ENCODE results near the gene PRKCB.
"Not testable (repeated sequence)": the region's sequence is repeated elsewhere in the genome, so short reads cannot be mapped to it uniquely, and the experiment has no call there.

PRKCB gene

DNA sequence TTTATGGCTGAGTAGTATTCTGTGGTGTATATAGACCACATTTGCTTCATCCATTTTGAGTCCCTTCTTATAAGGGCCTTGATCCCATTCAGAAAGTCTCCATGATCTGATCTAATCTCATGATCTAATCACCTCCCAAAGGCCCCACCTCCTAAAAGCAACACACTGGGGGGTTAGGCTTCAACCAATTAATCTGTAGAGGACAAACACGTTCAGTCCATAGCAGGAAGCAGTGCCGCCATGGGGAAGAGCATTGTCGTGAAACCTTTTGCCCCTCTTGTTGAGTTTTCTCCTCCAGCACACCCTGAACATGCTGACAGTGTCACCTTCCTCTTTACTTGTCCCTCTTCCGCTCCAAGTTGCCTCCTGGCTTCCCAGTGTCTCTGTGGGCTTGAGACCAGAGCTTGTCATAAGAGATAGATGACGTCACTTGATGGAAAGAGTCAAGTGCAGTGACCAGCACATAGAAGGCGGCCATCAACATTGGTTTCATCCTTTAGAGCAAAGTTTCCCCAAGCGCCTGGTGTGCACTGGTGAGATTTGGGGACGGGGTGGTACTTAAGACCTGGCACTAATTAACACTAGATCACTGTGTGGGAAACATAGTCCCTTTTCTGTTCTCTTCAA, 74.1 kb downstream of the PRKCB start:
- Mint-ChIP-seq H3K9me3 (no peaks in the 10 kb centered on the region), H3K36me3 (peaks cover 25% of the 10 kb centered on the region), H3K4me1 (peaks cover 75% of the 10 kb centered on the region), H3K27ac (peak overlapping the region; percentile 78), H3K4me3 (no peak overlapping the region), H3K27me3 (no peaks in the 10 kb centered on the region)
- DNase-seq (ENCODE audit: low spot score in 2 of 2) (no peak), ATAC-seq (ENCODE audit: low read depth) (no peak)

DNA sequence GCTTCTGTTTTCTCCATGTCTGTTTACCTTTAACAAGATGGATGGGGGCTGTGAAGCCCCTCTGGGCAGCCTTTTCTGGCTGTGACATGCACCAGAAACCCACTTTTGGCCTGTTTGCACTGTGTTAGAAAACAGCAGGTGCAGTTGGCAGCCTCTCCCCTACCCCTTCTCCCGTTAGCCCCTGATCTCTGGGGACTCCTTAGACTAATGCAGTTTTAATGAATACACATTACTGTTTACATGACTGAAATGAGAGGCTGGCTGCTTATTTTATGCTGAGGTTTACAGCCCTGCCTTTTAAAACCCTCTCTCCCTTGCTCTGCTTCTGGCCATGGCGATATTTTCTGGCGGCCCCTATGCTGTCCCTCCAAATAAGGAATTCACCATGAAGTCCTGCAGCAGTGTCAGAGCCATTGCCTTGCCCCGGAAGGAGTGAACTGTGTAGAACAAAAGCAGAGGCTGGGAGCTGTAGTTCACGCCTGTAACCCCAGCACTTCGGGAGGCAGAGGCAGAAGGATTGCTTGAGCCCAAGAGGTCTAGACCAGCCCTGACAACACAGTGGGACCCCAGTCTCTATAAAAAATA, 79.3 kb downstream of the PRKCB start:
- Mint-ChIP-seq H3K27ac (peak overlapping the region; percentile 55), H3K36me3 (peaks cover 23% of the 10 kb centered on the region), H3K4me3 (peak overlapping the region; percentile 46), H3K9me3 (no peaks in the 10 kb centered on the region), H3K27me3 (no peaks in the 10 kb centered on the region), H3K4me1 (peaks cover 57% of the 10 kb centered on the region)
- no peak for ATAC-seq (ENCODE audit: low read depth)
- DNase-seq (ENCODE audit: low spot score in 2 of 2): no peak

DNA sequence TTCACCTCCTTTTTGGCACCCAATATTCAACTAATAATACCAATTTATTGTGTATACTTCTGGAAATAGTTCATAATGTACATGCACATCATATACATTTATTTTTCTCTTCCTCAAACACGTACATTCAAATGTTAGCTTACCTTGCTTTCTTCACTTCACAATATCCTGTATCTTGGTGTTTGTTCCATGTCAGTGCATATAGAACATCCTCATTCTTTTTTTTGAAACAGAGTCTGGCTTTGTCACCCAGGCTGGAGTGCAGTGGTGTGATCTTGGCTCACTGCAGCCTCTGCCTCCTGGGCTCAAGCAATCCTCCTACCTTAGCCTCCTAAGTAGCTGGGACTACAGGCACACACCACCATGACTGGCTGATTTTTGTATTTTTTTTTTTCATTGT, 80.8 kb downstream of the PRKCB start:
- not testable (repeated sequence) for H3K9me3 Mint-ChIP-seq; H3K27me3 Mint-ChIP-seq; DNase-seq (ENCODE audit: low spot score in 2 of 2)
- Mint-ChIP-seq H3K36me3 (peaks cover 34% of the 10 kb centered on the region), H3K4me3 (peak overlapping the region; percentile 24), H3K4me1 (peaks cover 61% of the 10 kb centered on the region), H3K27ac (peak overlapping the region; percentile 18)
- peak; percentile 41 for ATAC-seq (ENCODE audit: low read depth)

DNA sequence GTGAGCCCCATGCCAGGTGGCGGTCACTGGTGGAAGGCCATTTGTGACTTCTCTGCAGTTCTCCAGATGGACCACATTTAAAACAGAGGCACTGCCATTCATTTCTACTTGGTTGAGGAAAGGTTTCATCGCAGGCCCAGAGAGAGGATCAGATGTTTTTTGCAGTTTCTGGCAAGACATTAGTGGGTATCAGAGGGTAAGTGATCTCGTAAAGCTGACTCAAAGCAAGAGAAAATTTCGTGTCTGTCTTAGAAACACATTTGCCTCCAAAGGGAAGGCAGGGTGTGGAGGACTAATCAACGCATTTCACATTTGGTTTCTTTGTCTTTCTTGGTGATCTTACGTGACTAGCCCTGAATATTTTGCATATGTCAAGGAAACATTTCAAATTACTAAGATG, 81.8 kb downstream of the PRKCB start:
- no peak for ATAC-seq (ENCODE audit: low read depth)
- Mint-ChIP-seq H3K4me1 (peaks cover 64% of the 10 kb centered on the region), H3K9me3 (peaks cover 2% of the 10 kb centered on the region), H3K27me3 (no peaks in the 10 kb centered on the region), H3K36me3 (peaks cover 31% of the 10 kb centered on the region), H3K4me3 (peak overlapping the region; percentile 19), H3K27ac (peak overlapping the region; percentile 18)
- no peak for DNase-seq (ENCODE audit: low spot score in 2 of 2)

DNA sequence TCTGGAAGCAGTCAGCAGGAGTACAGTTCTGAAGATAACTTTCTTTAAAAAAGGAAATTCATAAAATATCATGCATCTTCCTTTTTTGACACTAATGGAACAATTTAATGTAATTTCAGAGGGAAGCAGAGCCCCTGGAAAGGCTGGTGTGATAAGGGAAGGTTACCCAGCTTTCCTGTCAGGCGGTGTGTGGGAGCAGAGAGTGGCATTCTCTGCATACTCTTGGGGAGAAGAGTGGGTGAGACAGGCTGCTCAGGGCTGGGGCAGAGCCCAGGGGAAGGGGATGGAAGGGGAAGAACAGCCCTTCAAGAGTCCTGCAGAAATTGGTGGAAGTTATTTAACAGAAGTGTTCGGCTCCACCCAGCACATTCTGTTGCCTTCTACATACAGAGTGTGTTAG, 84.7 kb downstream of the PRKCB start:
- Mint-ChIP-seq H3K4me1 (peaks cover 58% of the 10 kb centered on the region), H3K4me3 (no peak overlapping the region), H3K27me3 (no peaks in the 10 kb centered on the region), H3K27ac (peak overlapping the region; percentile 83), H3K9me3 (peaks cover 2% of the 10 kb centered on the region), H3K36me3 (peaks cover 42% of the 10 kb centered on the region)
- ATAC-seq (ENCODE audit: low read depth) (no peak), DNase-seq (ENCODE audit: low spot score in 2 of 2) (no peak)

DNA sequence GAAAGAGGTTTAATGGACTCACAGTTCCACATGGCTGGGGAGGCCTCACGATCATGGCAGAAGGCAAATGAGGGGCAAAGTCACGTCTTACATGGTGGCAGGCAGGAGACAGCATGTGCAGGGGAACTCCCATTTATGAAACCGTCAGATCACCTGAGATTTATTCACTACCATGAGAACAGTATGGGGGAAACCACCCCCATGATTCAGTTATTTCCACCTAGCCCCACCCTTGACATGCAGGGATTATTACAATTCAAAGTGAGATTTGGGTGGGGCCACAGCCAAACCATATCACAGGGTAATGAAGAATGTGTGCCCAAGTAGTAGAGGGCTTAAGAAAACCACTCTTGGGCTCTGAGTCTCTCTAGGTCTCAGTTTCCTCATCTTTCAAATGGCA, 85.1 kb downstream of the PRKCB start:
- Mint-ChIP-seq H3K9me3 (peaks cover 2% of the 10 kb centered on the region), H3K4me1 (peaks cover 58% of the 10 kb centered on the region), H3K27ac (peak overlapping the region; percentile 83), H3K4me3 (no peak overlapping the region), H3K36me3 (peaks cover 44% of the 10 kb centered on the region), H3K27me3 (no peaks in the 10 kb centered on the region)
- DNase-seq (ENCODE audit: low spot score in 2 of 2): no peak
- peak; percentile 26 for ATAC-seq (ENCODE audit: low read depth)

DNA sequence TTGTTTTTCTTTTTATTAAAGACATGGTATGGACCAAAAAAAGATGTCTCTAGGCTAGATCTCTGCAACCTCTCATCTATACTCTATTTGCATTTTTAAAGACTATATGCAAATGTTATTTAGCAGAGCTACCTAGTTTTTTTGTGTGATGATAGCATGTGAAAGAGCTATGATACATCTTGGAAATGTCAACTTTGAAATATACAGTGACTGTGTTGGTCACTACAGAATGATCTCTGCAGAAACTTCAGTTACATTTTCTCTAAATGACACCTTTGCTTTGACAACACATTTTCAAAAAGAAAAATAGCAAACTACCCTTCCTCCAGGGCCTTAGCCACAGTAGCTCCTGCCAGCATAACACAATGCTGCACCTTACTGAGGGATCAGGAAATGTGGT, 86.6 kb downstream of the PRKCB start:
- DNase-seq (ENCODE audit: low spot score in 2 of 2): no peak
- Mint-ChIP-seq H3K27ac (peak overlapping the region; percentile 64), H3K9me3 (peaks cover 2% of the 10 kb centered on the region), H3K27me3 (no peaks in the 10 kb centered on the region), H3K36me3 (peaks cover 43% of the 10 kb centered on the region), H3K4me1 (peaks cover 56% of the 10 kb centered on the region), H3K4me3 (no peak overlapping the region)
- no peak for ATAC-seq (ENCODE audit: low read depth)

DNA sequence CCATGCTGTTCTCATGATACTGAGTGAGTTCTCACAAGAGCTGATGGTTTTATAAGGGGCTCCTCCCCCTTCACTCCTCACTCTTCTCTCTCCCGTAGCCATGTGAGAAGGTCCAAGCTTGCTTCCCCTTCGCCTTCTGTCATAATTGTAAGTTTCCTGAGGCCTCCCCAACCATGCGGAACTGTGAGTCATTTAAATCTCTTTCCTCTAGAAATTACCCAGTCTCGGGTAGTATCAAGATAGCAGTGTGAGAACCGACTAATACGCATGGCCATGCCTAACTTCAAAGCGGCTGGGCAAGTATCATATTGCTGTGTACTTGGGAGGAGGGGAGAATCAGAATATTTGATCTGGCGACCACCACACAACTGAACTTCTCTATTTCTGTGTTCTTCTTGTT, 88.3 kb downstream of the PRKCB start:
- H3K4me1 Mint-ChIP-seq: peaks cover 61% of the 10 kb centered on the region
- H3K4me3 Mint-ChIP-seq: peak overlapping the region; percentile 46
- peaks cover 2% of the 10 kb centered on the region for H3K9me3 Mint-ChIP-seq
- H3K27ac Mint-ChIP-seq: peak overlapping the region; percentile 88
- ATAC-seq (ENCODE audit: low read depth) (peak; percentile 74), DNase-seq (ENCODE audit: low spot score in 2 of 2) (no peak)
- H3K36me3 Mint-ChIP-seq: peaks cover 47% of the 10 kb centered on the region
- no peaks in the 10 kb centered on the region for H3K27me3 Mint-ChIP-seq

DNA sequence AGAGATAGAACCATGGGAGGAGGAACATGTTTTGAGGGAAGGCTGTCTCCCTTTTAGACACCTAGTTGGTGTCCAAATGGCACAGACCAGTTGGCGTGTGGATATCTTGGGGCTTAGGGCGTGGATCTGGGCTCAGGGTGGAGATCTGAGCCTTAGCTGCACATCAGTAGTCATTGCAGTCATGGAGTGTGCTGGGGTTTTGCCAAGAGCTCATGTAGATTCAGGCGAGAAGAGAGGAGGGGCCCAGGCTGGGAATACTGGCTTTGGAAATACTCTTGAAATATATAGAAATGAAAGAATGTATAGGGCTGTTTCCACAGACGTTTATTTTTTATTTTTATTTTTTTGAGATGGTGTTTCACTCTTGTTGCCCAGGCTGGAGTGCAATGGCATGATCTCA, 92.0 kb downstream of the PRKCB start:
- peaks cover 53% of the 10 kb centered on the region for H3K4me1 Mint-ChIP-seq
- H3K27me3 Mint-ChIP-seq: no peaks in the 10 kb centered on the region
- H3K36me3 Mint-ChIP-seq: peaks cover 30% of the 10 kb centered on the region
- peak overlapping the region; percentile 60 for H3K27ac Mint-ChIP-seq
- no peak overlapping the region for H3K4me3 Mint-ChIP-seq
- H3K9me3 Mint-ChIP-seq: no peaks in the 10 kb centered on the region
- ATAC-seq (ENCODE audit: low read depth) (no peak), DNase-seq (ENCODE audit: low spot score in 2 of 2) (no peak)

DNA sequence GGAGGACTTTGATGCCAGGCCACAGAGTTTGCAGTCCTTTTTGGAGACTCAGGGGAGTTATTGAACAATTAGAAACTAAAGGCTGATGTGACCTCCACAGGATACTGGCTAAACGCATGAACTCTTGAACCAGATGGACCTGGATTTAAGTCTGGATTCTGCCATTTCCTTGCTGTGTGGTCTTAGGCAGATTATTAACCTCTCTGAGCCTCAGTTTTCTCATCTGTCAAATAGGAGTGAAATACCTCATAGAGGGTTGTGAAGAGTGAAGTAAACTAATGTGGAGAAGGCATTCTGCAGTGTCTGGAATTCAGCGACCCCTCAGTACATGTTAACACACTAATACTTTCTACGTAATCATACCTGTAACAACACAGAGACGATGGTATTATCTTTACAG, 93.5 kb downstream of the PRKCB start:
- no peak for DNase-seq (ENCODE audit: low spot score in 2 of 2)
- ATAC-seq (ENCODE audit: low read depth): no peak
- Mint-ChIP-seq H3K4me1 (peaks cover 55% of the 10 kb centered on the region), H3K9me3 (peaks cover 6% of the 10 kb centered on the region), H3K36me3 (peaks cover 38% of the 10 kb centered on the region), H3K27me3 (no peaks in the 10 kb centered on the region), H3K27ac (peak overlapping the region; percentile 23), H3K4me3 (no peak overlapping the region)

DNA sequence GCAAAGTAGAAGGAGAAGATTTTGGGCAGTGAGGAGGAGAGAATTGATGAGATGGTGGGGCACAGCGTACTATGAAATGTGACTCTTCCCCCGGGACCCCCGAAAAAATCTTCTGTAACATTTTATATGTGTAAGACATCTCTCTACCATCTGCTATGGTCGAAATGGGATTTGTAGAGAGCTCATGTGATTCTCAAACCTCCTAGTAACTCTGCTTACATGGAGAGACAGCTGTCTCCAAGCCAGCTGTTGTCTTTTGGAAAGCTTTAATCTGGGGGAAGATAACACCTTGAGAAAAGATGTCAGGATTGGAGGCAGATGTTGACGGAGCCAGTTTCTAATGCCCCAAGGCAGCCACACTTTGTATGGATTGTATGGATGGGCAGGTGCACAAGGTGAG, 94.1 kb downstream of the PRKCB start:
- Mint-ChIP-seq H3K27me3 (no peaks in the 10 kb centered on the region), H3K9me3 (peaks cover 6% of the 10 kb centered on the region), H3K4me3 (no peak overlapping the region), H3K4me1 (peaks cover 59% of the 10 kb centered on the region), H3K36me3 (peaks cover 39% of the 10 kb centered on the region), H3K27ac (peak overlapping the region; percentile 23)
- no peak for DNase-seq (ENCODE audit: low spot score in 2 of 2)
- no peak for ATAC-seq (ENCODE audit: low read depth)

DNA sequence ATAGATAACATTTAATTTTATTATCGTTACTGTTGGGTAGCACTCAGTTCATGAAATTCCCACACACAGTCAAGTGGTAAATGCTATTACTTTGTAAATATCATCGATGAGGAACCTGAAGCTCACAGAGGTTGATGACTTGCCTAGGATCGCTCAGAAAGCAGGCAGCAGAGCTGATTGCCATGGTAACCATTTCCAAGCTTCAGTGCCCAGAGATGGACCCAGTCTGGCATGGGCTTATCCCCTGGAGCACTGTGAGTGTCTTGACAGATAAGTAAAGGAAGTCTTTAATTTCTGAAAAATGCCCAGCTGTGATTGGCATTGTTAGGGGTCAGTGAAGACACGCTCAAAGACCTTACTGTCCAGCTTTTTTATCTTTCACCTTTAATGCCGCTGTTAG, 95.0 kb downstream of the PRKCB start:
- Mint-ChIP-seq H3K27me3 (no peaks in the 10 kb centered on the region), H3K36me3 (peaks cover 36% of the 10 kb centered on the region), H3K27ac (no peak overlapping the region), H3K4me3 (no peak overlapping the region), H3K4me1 (peaks cover 60% of the 10 kb centered on the region), H3K9me3 (peaks cover 6% of the 10 kb centered on the region)
- no peak for DNase-seq (ENCODE audit: low spot score in 2 of 2)
- no peak for ATAC-seq (ENCODE audit: low read depth)

DNA sequence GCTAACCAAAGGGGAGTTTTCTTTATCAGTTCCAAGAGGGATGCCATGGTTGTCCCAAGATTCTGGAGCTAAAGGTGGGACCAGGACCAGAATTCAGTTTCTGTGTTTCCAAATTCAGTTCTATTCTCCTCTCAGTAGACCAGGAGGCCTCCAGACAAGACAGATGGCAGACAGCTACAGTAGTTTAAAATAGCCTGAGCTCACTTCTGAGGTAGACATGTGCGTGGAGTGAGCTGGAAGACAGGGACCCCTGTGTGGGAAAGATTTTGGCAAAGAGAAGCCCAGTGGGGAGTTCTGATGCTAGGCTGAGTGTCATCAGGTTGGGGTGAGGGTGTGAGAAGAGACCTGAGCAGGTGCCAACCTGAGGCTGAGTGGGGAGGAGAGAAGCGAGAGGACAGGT, 95.4 kb downstream of the PRKCB start:
- no peak for ATAC-seq (ENCODE audit: low read depth)
- no peak overlapping the region for H3K27ac Mint-ChIP-seq
- H3K9me3 Mint-ChIP-seq: peaks cover 6% of the 10 kb centered on the region
- peaks cover 64% of the 10 kb centered on the region for H3K4me1 Mint-ChIP-seq
- no peak overlapping the region for H3K4me3 Mint-ChIP-seq
- H3K36me3 Mint-ChIP-seq: peaks cover 38% of the 10 kb centered on the region
- H3K27me3 Mint-ChIP-seq: no peaks in the 10 kb centered on the region
- DNase-seq (ENCODE audit: low spot score in 2 of 2): no peak

DNA sequence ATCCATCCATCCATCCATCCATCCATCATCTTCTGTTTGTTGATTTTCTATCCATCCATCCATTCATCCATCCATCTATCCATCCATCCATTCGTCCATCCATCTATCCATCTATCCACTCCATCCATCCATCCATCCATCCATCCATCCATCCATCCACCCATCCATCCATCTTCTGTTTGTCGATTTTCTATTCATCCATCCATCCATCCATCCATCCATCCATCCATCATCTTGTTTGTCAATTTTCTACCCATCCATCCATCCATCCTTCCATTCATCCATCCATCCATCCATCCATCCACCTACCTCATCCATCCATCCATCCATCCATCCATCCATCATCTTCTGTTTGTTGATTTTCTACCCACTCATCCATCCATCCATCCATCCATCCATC, 97.9 kb downstream of the PRKCB start:
- not testable (repeated sequence) for H3K27me3 Mint-ChIP-seq; H3K9me3 Mint-ChIP-seq; ATAC-seq (ENCODE audit: low read depth); DNase-seq (ENCODE audit: low spot score in 2 of 2); H3K4me3 Mint-ChIP-seq
- Mint-ChIP-seq H3K36me3 (peaks cover 34% of the 10 kb centered on the region), H3K4me1 (peaks cover 63% of the 10 kb centered on the region), H3K27ac (peak overlapping the region; percentile 80)

Measured in memory B cell (primary cell).